GM21619 (cell line): ENCODE results near the gene RASL10B.
"Not testable (repeated sequence)": the region's sequence is repeated elsewhere in the genome, so short reads cannot be mapped to it uniquely, and the experiment has no call there.

Experiments used
- ATAC-seq: cut with Tn5 transposase; IDR thresholded peaks from one replicate; pipeline ENCODE4 v1.9.1; 2021; ENCODE audit not compliant: unreplicated experiment

Gene RASL10B

GRCh38 chr17:35740997-35741931, 9.8 kb downstream of the RASL10B start:
- no peak for ATAC-seq

DNA sequence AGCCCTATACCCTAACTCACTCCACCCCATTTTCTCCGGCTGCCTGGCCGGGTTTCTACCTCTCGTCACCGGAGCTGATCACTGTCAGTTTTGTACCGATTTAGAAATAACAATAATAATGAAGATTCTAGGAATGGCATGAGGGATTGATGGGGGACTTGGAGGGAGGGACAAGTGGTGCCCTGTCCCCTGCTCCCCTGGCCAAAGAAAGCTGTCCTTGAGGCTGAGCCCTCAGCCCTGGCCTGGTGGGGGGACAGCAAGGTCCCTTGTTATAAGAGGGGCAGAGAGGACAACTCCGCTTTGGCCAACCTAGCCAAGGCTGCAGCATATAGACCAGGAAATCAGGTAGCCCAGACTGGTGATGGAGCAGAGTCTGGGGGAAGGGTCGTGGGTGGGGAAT, 11.1 kb downstream of the RASL10B start:
- ATAC-seq = no peak

- no peak for ATAC-seq
Measured at GRCh38 chr17:35742896-35743477, 11.5 kb downstream of the RASL10B start.

DNA sequence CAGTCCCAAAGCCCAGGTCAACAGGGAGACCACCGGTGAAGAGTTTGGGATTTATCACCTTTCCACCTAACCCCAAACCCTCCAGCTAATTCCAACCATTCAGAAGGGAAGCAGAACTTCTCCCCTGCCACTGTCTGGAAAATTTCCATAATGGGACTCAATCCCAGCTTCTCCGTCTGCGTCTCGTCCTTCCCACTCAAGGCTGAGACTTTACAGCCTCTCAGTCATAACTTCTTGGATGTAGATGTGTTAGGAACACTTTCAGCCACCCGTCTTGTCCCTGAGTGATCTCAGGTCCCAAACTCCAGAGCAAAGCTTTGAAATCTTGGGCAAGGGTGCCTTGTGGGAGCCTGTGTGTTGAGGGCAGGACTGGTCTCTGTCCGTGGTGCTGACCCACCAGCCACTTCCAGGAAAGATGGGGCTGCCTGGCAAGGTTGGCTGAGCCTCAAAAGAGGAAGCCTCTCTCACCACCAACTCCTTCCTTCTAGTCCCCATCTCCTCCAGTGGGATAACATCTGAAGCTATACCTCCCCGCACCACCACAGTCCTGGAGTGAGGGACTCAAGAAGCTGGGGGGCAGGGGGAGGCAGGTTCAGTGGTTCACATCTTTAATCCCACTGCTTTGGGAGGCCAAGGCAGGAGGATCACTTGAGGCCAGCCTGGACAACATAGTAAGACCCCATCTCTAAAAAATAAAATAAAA, 12.3 kb downstream of the RASL10B start:
- ATAC-seq = no peak

GRCh38 chr17:35744830-35745229, 13.4 kb downstream of the RASL10B start:
- ATAC-seq = no peak

DNA sequence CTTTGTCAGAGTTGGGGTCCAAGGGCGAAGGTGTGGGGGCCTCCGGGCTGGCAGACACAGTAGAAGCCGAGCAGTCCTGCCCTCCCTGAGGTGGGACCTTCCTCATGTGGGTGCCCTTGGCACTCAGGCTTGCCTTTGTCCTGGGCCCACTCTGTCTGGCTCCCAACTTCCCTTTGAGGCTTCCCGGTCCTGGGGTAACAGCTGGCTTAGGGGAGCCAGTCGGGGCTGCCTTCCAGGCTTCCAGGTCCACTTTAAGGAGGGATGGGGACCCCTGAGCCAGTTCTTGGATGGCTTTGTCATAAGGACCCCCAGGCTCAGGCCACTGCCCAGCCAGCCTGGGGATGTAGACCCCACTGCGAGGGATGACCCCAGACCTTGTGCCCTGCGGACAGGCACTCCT, 13.8 kb downstream of the RASL10B start:
- ATAC-seq = no peak

DNA sequence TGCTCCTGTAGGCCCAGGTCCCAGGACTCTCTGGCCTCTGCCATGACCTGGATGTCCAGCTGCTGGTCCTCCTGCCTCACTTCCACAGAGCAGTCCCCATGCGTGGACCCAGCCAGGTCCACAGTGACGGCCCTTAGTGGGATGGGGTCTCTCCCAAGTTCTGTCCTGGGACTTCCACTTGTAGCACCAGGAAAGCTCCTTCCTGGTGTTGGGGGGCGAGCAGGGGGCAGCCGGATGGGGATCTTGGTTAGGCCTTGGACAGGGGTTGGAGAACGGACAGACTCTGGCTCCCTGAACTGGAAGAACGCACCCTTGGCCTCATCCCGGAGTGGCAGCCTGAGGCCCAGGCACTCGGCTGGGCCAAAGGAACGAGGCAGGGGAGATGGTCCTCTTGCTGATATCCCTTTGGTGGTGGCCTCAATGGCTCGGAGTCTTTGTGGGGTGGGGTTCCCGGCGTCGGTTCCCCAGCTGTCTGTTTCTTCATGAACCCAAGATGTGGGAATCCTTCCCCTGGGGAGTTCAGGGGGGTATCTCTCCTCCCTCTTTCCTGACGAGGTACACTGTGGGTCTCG, 14.4 kb downstream of the RASL10B start:
- no peak for ATAC-seq

GRCh38 chr17:35747540-35748017, 16.1 kb downstream of the RASL10B start:
- ATAC-seq = no peak

GRCh38 chr17:35748341-35748841, 17.0 kb downstream of the RASL10B start:
- no peak for ATAC-seq

- no peak for ATAC-seq
Measured at GRCh38 chr17:35748979-35749378, 17.5 kb downstream of the RASL10B start.

GRCh38 chr17:35749560-35750412, 18.3 kb downstream of the RASL10B start:
- no peak for ATAC-seq

DNA sequence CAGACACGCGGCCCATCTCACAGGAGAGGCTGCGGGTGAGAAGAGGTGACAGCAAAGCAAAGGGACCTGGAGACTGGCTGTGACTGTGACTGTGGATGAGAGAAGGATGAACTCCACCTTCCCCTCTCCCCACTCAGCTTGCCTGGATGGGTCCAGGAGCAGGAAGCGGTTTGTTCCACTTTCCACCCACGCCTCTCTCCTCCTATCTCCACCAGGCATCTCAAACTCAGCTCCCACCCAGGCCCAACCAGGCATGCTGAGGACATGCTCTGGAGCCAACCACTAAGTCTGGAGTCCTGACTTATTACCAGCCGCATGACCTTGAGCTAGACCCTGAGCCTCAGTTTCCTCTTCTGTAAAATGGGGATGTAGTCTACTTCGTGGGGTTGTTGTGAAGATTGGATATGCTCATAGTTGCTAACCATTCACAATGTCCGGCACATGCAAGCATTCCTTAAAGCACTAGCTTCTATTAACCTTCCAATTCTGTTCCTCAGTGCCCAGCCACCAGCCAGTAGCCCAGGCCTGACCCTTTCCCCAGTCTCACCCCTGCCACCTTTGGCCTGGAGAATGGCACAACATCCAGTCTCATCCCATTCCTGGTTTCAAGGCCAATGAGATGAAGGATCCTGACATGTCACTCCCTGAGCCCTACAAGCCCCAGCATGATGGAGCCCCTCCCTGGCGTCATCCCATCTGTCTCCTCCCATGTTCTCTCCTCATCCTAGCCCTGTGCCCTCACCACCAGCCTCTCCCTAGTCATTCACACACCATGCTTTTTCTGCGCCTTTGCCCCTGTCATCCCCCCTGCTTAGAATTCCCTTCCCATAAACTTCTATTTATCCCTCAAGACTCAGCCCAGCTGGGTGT, 19.3 kb downstream of the RASL10B start:
- no peak for ATAC-seq

DNA sequence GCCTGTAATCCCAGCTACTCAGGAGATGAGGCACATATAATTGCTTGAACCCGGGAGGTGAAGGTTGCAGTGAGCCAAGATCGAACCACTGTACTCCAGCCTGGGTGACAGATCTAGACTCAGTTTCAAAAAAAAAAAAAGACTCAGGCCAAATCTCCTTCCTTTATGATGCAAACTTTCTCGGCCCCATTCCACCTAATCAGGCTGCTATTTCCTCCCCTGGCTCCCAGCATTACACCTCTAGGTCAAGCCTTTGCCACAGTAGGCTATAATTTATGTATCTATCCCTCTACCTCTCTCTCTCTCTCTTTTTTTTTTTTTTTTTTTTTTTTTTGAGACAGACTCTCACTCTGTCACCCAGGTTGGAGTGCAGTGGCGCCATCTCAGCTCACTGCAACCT, 20.1 kb downstream of the RASL10B start:
- ATAC-seq = not testable (repeated sequence)

DNA sequence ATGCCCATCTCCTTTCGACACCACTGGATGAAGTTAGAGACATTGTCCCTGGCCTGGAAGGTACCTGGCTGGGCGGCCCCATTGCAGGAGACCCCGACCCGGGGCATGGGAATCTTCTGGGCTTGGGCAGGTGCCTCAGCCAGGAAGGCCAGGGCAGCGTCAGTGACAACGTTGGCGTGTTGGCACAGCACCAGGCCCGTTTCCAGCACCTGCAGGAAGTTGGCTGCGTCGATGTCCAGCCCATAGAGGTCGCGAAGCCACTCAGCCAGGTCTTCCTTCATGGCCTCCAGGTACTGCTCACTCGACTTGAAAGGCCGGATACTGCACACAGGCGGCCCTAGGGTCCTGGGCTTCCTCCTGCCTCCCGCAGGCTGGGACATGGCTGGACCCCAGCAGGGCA, 21.0 kb downstream of the RASL10B start:
- ATAC-seq = no peak

GRCh38 chr17:35752945-35753764, 21.7 kb downstream of the RASL10B start, which contains the start of gene GAS2L2:
GAS2L2 (minus strand) TSS chr17:35753239; CDS start chr17:35752850, 389 bp downstream.
- ATAC-seq = no peak

GRCh38 chr17:35757243-35757642, 25.8 kb downstream of the RASL10B start:
- ATAC-seq = no peak

GRCh38 chr17:35760587-35760986, 29.1 kb downstream of the RASL10B start, which contains the start of gene C17orf50:
C17orf50 (plus strand) TSS chr17:35760887; CDS start chr17:35760942, 55 bp downstream.
- ATAC-seq = no peak

- ATAC-seq = no peak
Measured at GRCh38 chr17:35761601-35762000, 30.2 kb downstream of the RASL10B start.
